HFFc6 (cell line): Measurements from ENCODE around the gene TACC2. TPM values are rescaled to one million over a fixed set of nuclear protein-coding genes. Genes with fewer than 3 reads are reported as not detected.
A peak's percentile ranks its signal among the peaks of the same experiment; 100 is the strongest.

Source experiments
- DNase-seq: peaks from one replicate; pipeline ENCODE4 v3.0.0-alpha.2; 2018
- H3K27ac Mint-ChIP-seq: 2 replicates; pipeline ENCODE4 v1.8.0; 2020; ENCODE audit warnings: mild to moderate bottlenecking, mixed read lengths
- H3K27me3 Mint-ChIP-seq: 2 replicates; pipeline ENCODE4 v1.8.0; 2021; ENCODE audit warnings: mild to moderate bottlenecking, moderate library complexity, mixed read lengths; ENCODE audit not compliant: insufficient read depth
- H3K36me3 Mint-ChIP-seq: 2 replicates; pipeline ENCODE4 v1.8.0; 2021; ENCODE audit warnings: low read depth, mixed read lengths
- H3K4me1 Mint-ChIP-seq: 2 replicates; pipeline ENCODE4 v1.8.0; 2020; ENCODE audit warnings: low read depth, mixed read lengths
- H3K4me3 Mint-ChIP-seq: 2 replicates; pipeline ENCODE4 v1.8.0; 2020; ENCODE audit warnings: mild to moderate bottlenecking, moderate library complexity, mixed read lengths
- H3K9me3 Mint-ChIP-seq: 2 replicates; pipeline ENCODE4 v1.8.0; 2020; ENCODE audit warnings: mild to moderate bottlenecking, mixed read lengths
- CTCF ChIP-seq: fragments of 200-600 bp; sonication (generic); IDR thresholded peaks from 2 replicates; pipeline ENCODE4 v1.5.0; 2021; ENCODE audit warnings: antibody characterized with exemption, mild to moderate bottlenecking
- total RNA-seq, 6 experiments: library from RNA; stranded (reverse); fragmentation: NEBNext Ultra II Directional; extraction: Animal tissue kit (Norgen Biotek cat#: 25700); gene quantifications; 2 replicates in 1 of 6; 3 replicates in 5 of 6; pipeline ENCODE4 v1.2.3, GENCODE V29; 2021

The TACC2 gene
- total RNA-seq, 6 experiments from 2014 or later, result 15.9 to 19.5 (median 17.5) TPM

DNA sequence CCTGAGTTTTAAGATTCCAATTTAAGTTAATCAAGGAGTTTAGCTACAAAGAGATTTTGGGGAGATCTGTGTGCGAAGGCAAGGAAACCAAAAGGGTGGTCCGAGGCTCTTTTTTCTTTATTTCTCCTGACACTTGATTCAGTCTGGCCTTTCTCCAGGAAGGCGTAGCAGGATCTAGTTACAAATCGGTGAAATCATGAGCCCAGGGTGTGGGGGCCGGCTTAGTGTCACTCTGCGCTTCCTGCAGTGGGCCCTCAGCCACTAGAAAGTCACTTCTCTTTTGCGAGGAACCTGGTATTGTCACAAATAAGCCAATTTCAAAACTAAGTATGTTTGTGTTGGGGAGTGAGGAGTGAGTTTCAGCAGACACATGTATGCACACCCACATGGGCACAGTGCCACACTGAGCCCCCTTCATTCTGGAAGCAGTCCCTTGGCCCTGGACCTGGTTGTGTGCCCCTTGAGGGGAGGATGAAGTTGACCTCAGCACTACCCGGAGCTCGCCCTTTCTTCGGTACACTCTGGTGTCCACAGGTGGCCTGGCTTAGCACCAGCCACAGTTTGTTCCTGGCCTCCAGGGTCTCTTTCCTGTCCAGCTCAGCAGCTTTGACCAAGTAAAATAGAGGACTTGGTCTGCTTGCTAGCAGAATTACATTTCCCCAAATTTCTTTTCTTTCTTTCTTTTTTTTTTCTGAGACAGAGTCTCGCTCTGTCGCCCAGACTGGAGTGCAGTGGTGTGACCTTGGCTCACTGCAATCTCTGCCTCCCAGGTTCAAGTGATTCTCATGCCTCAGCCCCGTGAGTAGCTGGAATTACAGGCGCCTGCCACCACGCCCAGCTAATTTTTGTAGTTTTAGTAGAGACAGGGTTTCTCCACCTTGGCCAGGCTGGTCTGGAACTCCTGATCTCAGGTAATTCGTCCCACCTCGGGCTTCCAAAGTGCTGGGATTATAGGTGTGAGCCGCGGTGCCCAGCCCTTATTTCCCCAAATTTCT, 198.2 kb downstream of the TACC2 start:
- no peak for TF ChIP-seq CTCF
- no peak for DNase-seq
- Mint-ChIP-seq H3K27ac (no peak overlapping the region), H3K4me3 (no peak overlapping the region), H3K36me3 (no peaks in the 10 kb centered on the region), H3K4me1 (peaks cover 32% of the 10 kb centered on the region), H3K9me3 (no peaks in the 10 kb centered on the region), H3K27me3 (no peaks in the 10 kb centered on the region)

GRCh38 chr10:122188706-122189105, 199.7 kb downstream of the TACC2 start:
- Mint-ChIP-seq H3K27ac (no peak overlapping the region), H3K4me3 (no peak overlapping the region), H3K27me3 (no peaks in the 10 kb centered on the region), H3K9me3 (no peaks in the 10 kb centered on the region), H3K4me1 (peaks cover 16% of the 10 kb centered on the region), H3K36me3 (no peaks in the 10 kb centered on the region)
- no peak for DNase-seq
- no peak for TF ChIP-seq CTCF

DNA sequence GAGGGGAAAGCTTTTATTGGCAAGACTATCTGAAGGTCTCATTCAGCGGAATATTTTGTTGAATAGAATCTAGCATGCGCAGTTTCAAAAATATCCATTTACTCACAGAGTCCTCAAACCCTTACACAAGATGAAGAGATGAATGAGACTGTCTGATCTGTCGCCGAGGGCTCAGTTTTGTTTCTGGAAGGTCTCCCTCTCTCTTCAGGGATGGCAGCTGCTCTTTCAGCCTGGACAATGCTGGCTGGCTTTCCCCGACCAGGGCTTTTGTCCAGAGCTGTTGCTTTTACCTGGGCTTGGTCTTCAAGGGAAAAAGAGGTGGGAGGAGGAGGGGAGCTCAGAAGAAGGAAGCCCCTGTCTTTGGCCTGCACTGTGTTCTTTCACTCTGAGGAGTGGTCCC, 200.2 kb downstream of the TACC2 start:
- DNase-seq, result no peak
- no peak for TF ChIP-seq CTCF
- no peaks in the 10 kb centered on the region for H3K36me3 Mint-ChIP-seq
- H3K4me3 Mint-ChIP-seq, result no peak overlapping the region
- H3K27me3 Mint-ChIP-seq, result no peaks in the 10 kb centered on the region
- no peak overlapping the region for H3K27ac Mint-ChIP-seq
- peaks cover 13% of the 10 kb centered on the region for H3K4me1 Mint-ChIP-seq
- no peaks in the 10 kb centered on the region for H3K9me3 Mint-ChIP-seq

DNA sequence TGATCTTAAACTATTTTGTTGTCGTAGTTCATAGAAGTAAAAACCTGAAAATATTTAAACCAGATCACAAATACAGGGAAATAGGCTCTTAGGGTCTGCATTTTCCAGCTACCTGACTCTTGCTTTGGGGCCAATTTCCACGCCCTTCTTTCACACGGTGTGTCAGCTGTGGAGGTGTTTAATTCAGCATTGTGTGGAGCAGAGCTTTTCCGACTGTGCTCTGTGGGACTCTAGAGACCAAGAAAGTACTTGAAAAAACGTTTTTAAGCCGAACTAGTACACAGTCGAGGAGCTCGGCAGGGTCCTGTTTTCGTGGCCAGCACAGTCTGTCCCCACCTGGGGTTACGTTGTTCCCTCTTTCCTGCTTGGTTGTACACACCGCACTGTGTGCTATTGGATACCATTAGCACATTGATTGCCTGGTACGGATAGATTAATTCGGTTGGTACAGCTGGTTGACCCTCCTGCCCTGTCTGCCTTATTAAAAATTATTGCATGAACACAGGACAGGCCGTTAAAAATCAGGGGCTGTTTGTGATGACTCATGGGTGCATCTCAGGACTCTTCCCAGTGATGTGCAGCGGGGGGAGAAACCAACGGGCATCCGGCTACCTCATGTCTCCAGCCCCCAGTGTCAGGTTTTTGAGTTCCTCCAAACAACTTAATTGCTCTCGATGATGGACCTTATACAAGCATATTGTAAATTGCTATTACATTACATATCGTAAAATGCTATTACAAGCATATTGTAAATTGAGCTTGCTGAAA, 201.4 kb downstream of the TACC2 start:
- peaks cover under 1% of the 10 kb centered on the region; the same call in 1 of the 2 replicates for H3K36me3 Mint-ChIP-seq
- H3K9me3 Mint-ChIP-seq, result no peaks in the 10 kb centered on the region
- H3K4me3 Mint-ChIP-seq, result peak overlapping the region; percentile 37; the same call in 1 of the 2 replicates
- peaks cover 13% of the 10 kb centered on the region for H3K4me1 Mint-ChIP-seq
- peak overlapping the region; percentile 40 for H3K27ac Mint-ChIP-seq
- peaks cover 2% of the 10 kb centered on the region; the same call in 1 of the 2 replicates for H3K27me3 Mint-ChIP-seq
- TF ChIP-seq CTCF, result no peak
- no peak for DNase-seq

DNA sequence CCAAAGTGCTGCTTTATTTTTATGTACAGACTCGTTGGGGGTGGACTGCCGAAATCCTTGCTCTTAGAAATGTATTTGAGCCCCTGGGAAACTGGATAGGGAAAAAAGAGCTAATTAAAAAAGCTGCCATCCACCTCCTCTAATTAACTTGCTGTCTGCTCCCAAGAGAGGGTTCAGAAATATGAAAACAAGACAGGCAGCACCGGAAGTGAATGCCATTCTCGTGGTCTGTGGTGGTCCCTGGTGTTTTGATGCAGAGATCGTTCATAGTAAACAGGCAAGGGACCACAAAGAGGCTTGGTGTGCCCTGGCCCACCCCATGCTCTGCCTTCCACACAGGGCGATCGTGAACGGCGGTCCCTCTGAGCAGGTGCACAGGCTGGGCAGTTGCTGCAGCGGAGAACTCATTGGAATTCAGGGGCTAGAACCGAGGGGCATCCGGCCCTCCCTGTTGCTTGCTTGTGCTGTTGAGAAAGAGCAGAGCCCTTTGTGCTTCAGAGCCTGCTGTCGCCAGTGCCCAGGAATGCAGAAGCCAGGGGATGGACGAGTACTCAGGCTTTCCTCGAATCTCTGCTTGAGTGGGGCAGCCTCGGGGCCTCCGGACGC, 203.1 kb downstream of the TACC2 start:
- Mint-ChIP-seq H3K27ac (no peak overlapping the region), H3K27me3 (peaks cover 2% of the 10 kb centered on the region; the same call in 1 of the 2 replicates), H3K36me3 (peaks cover 4% of the 10 kb centered on the region; the same call in 1 of the 2 replicates), H3K4me1 (peaks cover 13% of the 10 kb centered on the region), H3K9me3 (no peaks in the 10 kb centered on the region), H3K4me3 (no peak overlapping the region)
- DNase-seq, result no peak
- TF ChIP-seq CTCF, result no peak
